GM23338 (cell line): ENCODE results near the gene TMEM223. TPM values are rescaled to one million over a fixed set of nuclear protein-coding genes. Genes with fewer than 3 reads are reported as not detected.

Source experiments
- ATAC-seq: fragments of 200-7000 bp; cut with Tn5 transposase; 3 replicates; pipeline ENCODE4 v1.9.1; 2020
- DNase-seq: peaks from one replicate; pipeline ENCODE4 v3.0.0-alpha.2; 2015; ENCODE audit warnings: low spot score
- H2AFZ ChIP-seq: fragments of 200-600 bp; sonication (generic); 2 replicates; pipeline ENCODE4 v1.8.0; 2016; ENCODE audit warnings: antibody characterized with exemption, mild to moderate bottlenecking, moderate library complexity
- H3F3A ChIP-seq: fragments of 200-600 bp; sonication (generic); replicated peaks from 2 replicates; pipeline ENCODE4 v1.8.0; 2017; ENCODE audit warnings: antibody characterized with exemption, mixed run types, low read depth
- H3K27ac ChIP-seq: fragments of 200-600 bp; sonication (generic); 2 replicates; pipeline ENCODE4 v1.6.1; 2016; ENCODE audit warnings: low read depth
- H3K27me3 ChIP-seq: fragments of 200-600 bp; sonication (generic); 2 replicates; pipeline ENCODE4 v1.8.0; 2016; ENCODE audit warnings: mild to moderate bottlenecking, mixed run types, moderate library complexity; ENCODE audit not compliant: insufficient read depth
- H3K36me3 ChIP-seq: fragments of 200-600 bp; sonication (generic); 2 replicates; pipeline ENCODE4 v1.8.0; 2016; ENCODE audit warnings: mild to moderate bottlenecking; ENCODE audit not compliant: insufficient read depth
- H3K4me1 ChIP-seq: fragments of 200-600 bp; sonication (generic); 2 replicates; pipeline ENCODE4 v1.8.0; 2016; ENCODE audit warnings: mild to moderate bottlenecking, moderate library complexity; ENCODE audit not compliant: insufficient read depth
- H3K4me2 ChIP-seq: fragments of 200-600 bp; sonication (generic); 2 replicates; pipeline ENCODE4 v1.7.1; 2017; ENCODE audit warnings: mixed run types
- H3K4me3 ChIP-seq: fragments of 200-600 bp; sonication (generic); 2 replicates; pipeline ENCODE4 v1.6.1; 2016; ENCODE audit warnings: mixed run types
- H3K79me2 ChIP-seq: fragments of 200-600 bp; sonication (generic); replicated peaks from 2 replicates; pipeline ENCODE4 v1.8.0; 2017; ENCODE audit warnings: mild to moderate bottlenecking; ENCODE audit not compliant: insufficient read depth
- H3K9me2 ChIP-seq: fragments of 200-600 bp; sonication (generic); 2 replicates; pipeline ENCODE4 v1.8.0; 2017; ENCODE audit not compliant: insufficient read depth
- H4K20me1 ChIP-seq: fragments of 200-600 bp; sonication (generic); replicated peaks from 2 replicates; pipeline ENCODE4 v1.8.0; 2017; ENCODE audit warnings: mild to moderate bottlenecking; ENCODE audit not compliant: insufficient read depth
- H3K27ac Mint-ChIP-seq: 2 replicates; pipeline ENCODE4 v1.8.0; 2020; ENCODE audit warnings: inconsistent platforms, mild to moderate bottlenecking, moderate library complexity, mixed read lengths
- H3K27me3 Mint-ChIP-seq: 3 replicates; pipeline ENCODE4 v1.8.0; 2022; ENCODE audit warnings: low read depth, mild to moderate bottlenecking, moderate library complexity, mixed read lengths, inconsistent platforms; ENCODE audit not compliant: insufficient read depth, poor library complexity
- H3K36me3 Mint-ChIP-seq: 3 replicates; pipeline ENCODE4 v1.8.0; 2021; ENCODE audit warnings: low read depth, mild to moderate bottlenecking, inconsistent platforms, moderate library complexity, mixed read lengths
- H3K4me1 Mint-ChIP-seq: 3 replicates; pipeline ENCODE4 v1.8.0; 2020; ENCODE audit warnings: mild to moderate bottlenecking, inconsistent platforms, mixed read lengths
- H3K4me3 Mint-ChIP-seq: 3 replicates; pipeline ENCODE4 v1.8.0; 2021; ENCODE audit warnings: moderate library complexity, mild to moderate bottlenecking, inconsistent platforms, mixed read lengths
- H3K9me3 Mint-ChIP-seq: 3 replicates; pipeline ENCODE4 v1.8.0; 2020; ENCODE audit warnings: moderate library complexity, mild to moderate bottlenecking, inconsistent platforms, mixed read lengths
- JUNB ChIP-seq: IDR thresholded peaks from one replicate; pipeline ENCODE4 v1.6.1; 2016; ENCODE audit warnings: antibody characterized with exemption; ENCODE audit not compliant: unreplicated experiment
- STAT1 ChIP-seq: IDR thresholded peaks from one replicate; pipeline ENCODE4 v1.6.1; 2016; ENCODE audit warnings: antibody characterized with exemption; ENCODE audit not compliant: unreplicated experiment
- ZNF331 ChIP-seq: fragments of 250-450 bp; sonication (Bioruptor Pico); IDR thresholded peaks from 2 replicates; pipeline ENCODE4 v1.5.0; 2020; ENCODE audit warnings: low read depth, mild to moderate bottlenecking, moderate library complexity
- polyA plus RNA-seq: library from polyadenylated mRNA; unstranded; fragments of >200 nt; fragmentation: Nextera tagmentation; extraction: Ambion mirVana; gene quantifications from 2 replicates; pipeline ENCODE4 v1.2.1, GENCODE V29; 2016
- total RNA-seq: library from RNA; depleted of rRNA; stranded (reverse); fragments of >200 nt; shearing (Covaris generic); gene quantifications from 2 replicates; pipeline ENCODE4 v1.2.3, GENCODE V29; 2014
- TF ChIP-seq, protein P1 (sequence below): IDR thresholded peaks from 2 replicates; pipeline ENCODE4 v1.6.1; 2016; ENCODE audit warnings: antibody characterized with exemption
- TF ChIP-seq, protein P2 (sequence below): IDR thresholded peaks from one replicate; pipeline ENCODE4 v1.6.1; 2018; ENCODE audit warnings: antibody characterized with exemption; ENCODE audit not compliant: unreplicated experiment
- TF ChIP-seq, protein P3 (sequence below): fragments of 250-450 bp; sonication (Bioruptor Pico); IDR thresholded peaks from 2 replicates; pipeline ENCODE4 v1.5.0; 2020; ENCODE audit warnings: mild to moderate bottlenecking, moderate library complexity

TMEM223 gene
- total and polyA plus RNA-seq, 2 experiments from 2014 or later = 46.1 to 59.6 TPM

- TF ChIP-seq JUNB (no peak), ZNF331 (CRISPR knock-in tag) (no peak)
These were observed 12.7 kb upstream of the TMEM223 start (continued) for GRCh38 chr11:62804310-62805075.

GRCh38 chr11:62801071-62801470 is 9.3 kb upstream of the TMEM223 start:
- no peak overlapping the region for H3K4me3 Mint-ChIP-seq
- peaks cover 10% of the 10 kb centered on the region for H3K4me1 Mint-ChIP-seq

More at GRCh38 chr11:62801071-62801470, 9.3 kb upstream of the TMEM223 start:
- TF ChIP-seq, protein P1, sequence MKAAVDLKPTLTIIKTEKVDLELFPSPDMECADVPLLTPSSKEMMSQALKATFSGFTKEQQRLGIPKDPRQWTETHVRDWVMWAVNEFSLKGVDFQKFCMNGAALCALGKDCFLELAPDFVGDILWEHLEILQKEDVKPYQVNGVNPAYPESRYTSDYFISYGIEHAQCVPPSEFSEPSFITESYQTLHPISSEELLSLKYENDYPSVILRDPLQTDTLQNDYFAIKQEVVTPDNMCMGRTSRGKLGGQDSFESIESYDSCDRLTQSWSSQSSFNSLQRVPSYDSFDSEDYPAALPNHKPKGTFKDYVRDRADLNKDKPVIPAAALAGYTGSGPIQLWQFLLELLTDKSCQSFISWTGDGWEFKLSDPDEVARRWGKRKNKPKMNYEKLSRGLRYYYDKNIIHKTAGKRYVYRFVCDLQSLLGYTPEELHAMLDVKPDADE = no peak
- no peak for TF ChIP-seq STAT1
- TF ChIP-seq, protein P2, sequence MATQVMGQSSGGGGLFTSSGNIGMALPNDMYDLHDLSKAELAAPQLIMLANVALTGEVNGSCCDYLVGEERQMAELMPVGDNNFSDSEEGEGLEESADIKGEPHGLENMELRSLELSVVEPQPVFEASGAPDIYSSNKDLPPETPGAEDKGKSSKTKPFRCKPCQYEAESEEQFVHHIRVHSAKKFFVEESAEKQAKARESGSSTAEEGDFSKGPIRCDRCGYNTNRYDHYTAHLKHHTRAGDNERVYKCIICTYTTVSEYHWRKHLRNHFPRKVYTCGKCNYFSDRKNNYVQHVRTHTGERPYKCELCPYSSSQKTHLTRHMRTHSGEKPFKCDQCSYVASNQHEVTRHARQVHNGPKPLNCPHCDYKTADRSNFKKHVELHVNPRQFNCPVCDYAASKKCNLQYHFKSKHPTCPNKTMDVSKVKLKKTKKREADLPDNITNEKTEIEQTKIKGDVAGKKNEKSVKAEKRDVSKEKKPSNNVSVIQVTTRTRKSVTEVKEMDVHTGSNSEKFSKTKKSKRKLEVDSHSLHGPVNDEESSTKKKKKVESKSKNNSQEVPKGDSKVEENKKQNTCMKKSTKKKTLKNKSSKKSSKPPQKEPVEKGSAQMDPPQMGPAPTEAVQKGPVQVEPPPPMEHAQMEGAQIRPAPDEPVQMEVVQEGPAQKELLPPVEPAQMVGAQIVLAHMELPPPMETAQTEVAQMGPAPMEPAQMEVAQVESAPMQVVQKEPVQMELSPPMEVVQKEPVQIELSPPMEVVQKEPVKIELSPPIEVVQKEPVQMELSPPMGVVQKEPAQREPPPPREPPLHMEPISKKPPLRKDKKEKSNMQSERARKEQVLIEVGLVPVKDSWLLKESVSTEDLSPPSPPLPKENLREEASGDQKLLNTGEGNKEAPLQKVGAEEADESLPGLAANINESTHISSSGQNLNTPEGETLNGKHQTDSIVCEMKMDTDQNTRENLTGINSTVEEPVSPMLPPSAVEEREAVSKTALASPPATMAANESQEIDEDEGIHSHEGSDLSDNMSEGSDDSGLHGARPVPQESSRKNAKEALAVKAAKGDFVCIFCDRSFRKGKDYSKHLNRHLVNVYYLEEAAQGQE = no peak
- TF ChIP-seq, protein P3, sequence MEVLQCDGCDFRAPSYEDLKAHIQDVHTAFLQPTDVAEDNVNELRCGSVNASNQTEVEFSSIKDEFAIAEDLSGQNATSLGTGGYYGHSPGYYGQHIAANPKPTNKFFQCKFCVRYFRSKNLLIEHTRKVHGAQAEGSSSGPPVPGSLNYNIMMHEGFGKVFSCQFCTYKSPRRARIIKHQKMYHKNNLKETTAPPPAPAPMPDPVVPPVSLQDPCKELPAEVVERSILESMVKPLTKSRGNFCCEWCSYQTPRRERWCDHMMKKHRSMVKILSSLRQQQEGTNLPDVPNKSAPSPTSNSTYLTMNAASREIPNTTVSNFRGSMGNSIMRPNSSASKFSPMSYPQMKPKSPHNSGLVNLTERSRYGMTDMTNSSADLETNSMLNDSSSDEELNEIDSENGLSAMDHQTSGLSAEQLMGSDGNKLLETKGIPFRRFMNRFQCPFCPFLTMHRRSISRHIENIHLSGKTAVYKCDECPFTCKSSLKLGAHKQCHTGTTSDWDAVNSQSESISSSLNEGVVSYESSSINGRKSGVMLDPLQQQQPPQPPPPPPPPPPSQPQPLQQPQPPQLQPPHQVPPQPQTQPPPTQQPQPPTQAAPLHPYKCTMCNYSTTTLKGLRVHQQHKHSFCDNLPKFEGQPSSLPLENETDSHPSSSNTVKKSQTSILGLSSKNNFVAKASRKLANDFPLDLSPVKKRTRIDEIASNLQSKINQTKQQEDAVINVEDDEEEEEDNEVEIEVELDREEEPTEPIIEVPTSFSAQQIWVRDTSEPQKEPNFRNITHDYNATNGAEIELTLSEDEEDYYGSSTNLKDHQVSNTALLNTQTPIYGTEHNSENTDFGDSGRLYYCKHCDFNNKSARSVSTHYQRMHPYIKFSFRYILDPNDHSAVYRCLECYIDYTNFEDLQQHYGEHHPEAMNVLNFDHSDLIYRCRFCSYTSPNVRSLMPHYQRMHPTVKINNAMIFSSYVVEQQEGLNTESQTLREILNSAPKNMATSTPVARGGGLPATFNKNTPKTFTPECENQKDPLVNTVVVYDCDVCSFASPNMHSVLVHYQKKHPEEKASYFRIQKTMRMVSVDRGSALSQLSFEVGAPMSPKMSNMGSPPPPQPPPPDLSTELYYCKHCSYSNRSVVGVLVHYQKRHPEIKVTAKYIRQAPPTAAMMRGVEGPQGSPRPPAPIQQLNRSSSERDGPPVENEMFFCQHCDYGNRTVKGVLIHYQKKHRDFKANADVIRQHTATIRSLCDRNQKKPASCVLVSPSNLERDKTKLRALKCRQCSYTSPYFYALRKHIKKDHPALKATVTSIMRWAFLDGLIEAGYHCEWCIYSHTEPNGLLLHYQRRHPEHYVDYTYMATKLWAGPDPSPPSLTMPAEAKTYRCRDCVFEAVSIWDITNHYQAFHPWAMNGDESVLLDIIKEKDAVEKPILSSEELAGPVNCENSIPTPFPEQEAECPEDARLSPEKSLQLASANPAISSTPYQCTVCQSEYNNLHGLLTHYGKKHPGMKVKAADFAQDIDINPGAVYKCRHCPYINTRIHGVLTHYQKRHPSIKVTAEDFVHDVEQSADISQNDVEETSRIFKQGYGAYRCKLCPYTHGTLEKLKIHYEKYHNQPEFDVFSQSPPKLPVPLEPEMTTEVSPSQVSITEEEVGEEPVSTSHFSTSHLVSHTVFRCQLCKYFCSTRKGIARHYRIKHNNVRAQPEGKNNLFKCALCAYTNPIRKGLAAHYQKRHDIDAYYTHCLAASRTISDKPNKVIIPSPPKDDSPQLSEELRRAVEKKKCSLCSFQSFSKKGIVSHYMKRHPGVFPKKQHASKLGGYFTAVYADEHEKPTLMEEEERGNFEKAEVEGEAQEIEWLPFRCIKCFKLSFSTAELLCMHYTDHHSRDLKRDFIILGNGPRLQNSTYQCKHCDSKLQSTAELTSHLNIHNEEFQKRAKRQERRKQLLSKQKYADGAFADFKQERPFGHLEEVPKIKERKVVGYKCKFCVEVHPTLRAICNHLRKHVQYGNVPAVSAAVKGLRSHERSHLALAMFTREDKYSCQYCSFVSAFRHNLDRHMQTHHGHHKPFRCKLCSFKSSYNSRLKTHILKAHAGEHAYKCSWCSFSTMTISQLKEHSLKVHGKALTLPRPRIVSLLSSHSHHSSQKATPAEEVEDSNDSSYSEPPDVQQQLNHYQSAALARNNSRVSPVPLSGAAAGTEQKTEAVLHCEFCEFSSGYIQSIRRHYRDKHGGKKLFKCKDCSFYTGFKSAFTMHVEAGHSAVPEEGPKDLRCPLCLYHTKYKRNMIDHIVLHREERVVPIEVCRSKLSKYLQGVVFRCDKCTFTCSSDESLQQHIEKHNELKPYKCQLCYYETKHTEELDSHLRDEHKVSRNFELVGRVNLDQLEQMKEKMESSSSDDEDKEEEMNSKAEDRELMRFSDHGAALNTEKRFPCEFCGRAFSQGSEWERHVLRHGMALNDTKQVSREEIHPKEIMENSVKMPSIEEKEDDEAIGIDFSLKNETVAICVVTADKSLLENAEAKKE (CRISPR knock-in tag) = no peak
- TF ChIP-seq ZNF331 (CRISPR knock-in tag) = no peak
- Histone ChIP-seq H3K36me3 (peaks cover 55% of the 10 kb centered on the region), H3F3A (peaks cover 7% of the 10 kb centered on the region), H3K4me1 (peaks cover 6% of the 10 kb centered on the region; the same call in 1 of the 2 replicates), H3K4me3 (no peak overlapping the region), H2AFZ (no peak overlapping the region), H4K20me1 (peaks cover 10% of the 10 kb centered on the region), H3K79me2 (peaks cover 27% of the 10 kb centered on the region), H3K27ac (no peak overlapping the region), H3K27me3 (no peaks in the 10 kb centered on the region), H3K9me2 (no peaks in the 10 kb centered on the region), H3K4me2 (no peak overlapping the region)
- DNase-seq (no peak), ATAC-seq (no peak)
- H3K27ac Mint-ChIP-seq = no peak overlapping the region
- no peaks in the 10 kb centered on the region for H3K9me3 Mint-ChIP-seq
- H3K36me3 Mint-ChIP-seq = peaks cover 72% of the 10 kb centered on the region
- H3K27me3 Mint-ChIP-seq = peaks cover 12% of the 10 kb centered on the region
